Tibial nerve (tissue), 4 donors: ENCODE results near the gene CYSLTR2.

Source experiments
- EP300 ChIP-seq, 2 donors: sonication (generic); formaldehyde crosslinking; IDR thresholded peaks; one replicate each; pipeline ENCODE4 v1.6.1; 2017; ENCODE audit warnings: antibody characterized with exemption in 2 of 2, mild to moderate bottlenecking in 1 of 2
- TF ChIP-seq, protein P1 (sequence below), 5 experiments: fragments of 200-600 bp in 3 of 5; fragments of 450-650 bp in 2 of 5; sonication (generic) in 3 of 5; IDR thresholded peaks; one replicate each; pipeline ENCODE4 v1.5.1; 2016 to 2019; ENCODE audit warnings: antibody characterized with exemption in 5 of 5, mild to moderate bottlenecking in 3 of 5, moderate library complexity in 2 of 5

DNA sequence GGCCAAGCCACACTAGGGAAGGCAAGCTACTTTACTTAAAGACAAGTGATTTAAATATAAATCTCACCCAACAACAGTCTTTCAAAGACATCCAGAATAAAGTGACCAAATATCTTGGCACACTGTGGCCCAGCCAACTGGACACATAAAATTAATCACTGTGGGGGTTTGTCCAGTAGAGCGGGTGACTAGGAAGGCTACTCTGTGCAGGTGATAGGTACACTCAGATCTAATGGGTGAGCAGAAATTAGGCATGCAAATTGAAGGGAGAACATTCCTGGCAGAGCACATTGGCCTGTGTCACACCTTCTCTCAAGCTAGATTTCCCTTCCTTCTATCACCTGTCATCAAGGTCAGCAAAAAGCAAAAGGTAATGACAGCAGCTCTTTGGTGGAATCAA lies 23.4 kb upstream of the CYSLTR2 start:
- TF ChIP-seq, protein P1, sequence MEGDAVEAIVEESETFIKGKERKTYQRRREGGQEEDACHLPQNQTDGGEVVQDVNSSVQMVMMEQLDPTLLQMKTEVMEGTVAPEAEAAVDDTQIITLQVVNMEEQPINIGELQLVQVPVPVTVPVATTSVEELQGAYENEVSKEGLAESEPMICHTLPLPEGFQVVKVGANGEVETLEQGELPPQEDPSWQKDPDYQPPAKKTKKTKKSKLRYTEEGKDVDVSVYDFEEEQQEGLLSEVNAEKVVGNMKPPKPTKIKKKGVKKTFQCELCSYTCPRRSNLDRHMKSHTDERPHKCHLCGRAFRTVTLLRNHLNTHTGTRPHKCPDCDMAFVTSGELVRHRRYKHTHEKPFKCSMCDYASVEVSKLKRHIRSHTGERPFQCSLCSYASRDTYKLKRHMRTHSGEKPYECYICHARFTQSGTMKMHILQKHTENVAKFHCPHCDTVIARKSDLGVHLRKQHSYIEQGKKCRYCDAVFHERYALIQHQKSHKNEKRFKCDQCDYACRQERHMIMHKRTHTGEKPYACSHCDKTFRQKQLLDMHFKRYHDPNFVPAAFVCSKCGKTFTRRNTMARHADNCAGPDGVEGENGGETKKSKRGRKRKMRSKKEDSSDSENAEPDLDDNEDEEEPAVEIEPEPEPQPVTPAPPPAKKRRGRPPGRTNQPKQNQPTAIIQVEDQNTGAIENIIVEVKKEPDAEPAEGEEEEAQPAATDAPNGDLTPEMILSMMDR (IDR thresholded peaks at IDR 0.05): no peak
- TF ChIP-seq EP300 (IDR thresholded peaks at IDR 0.05): no peak
